Type B pancreatic cell (in vitro differentiated cells): ENCODE results near the gene NTN1. TPM values are rescaled to one million over a fixed set of nuclear protein-coding genes. Genes with fewer than 3 reads are reported as not detected.

Experiments used
- DNase-seq: peaks from one replicate; pipeline ENCODE4 v3.0.0; 2021; ENCODE audit warnings: mixed read lengths; ENCODE audit not compliant: unreplicated experiment; ENCODE audit errors: extremely low spot score
- H3K27ac Mint-ChIP-seq: 2 replicates; pipeline ENCODE4 v1.8.0; 2021; ENCODE audit warnings: mild to moderate bottlenecking, mixed read lengths
- H3K27me3 Mint-ChIP-seq: 2 replicates; pipeline ENCODE4 v1.8.0; 2021; ENCODE audit warnings: mixed read lengths
- H3K36me3 Mint-ChIP-seq: 2 replicates; pipeline ENCODE4 v1.8.0; 2021; ENCODE audit warnings: mixed read lengths
- H3K4me1 Mint-ChIP-seq: one replicate; pipeline ENCODE4 v1.8.0; 2021; ENCODE audit warnings: mixed read lengths; ENCODE audit not compliant: unreplicated experiment
- H3K4me3 Mint-ChIP-seq: 2 replicates; pipeline ENCODE4 v1.8.0; 2021; ENCODE audit warnings: mild to moderate bottlenecking, mixed read lengths
- H3K9me3 Mint-ChIP-seq: 2 replicates; pipeline ENCODE4 v1.8.0; 2021; ENCODE audit warnings: mixed read lengths
- total RNA-seq: library from RNA; stranded (reverse); gene quantifications from 2 replicates; pipeline ENCODE4 v1.2.1, GENCODE V29; 2021; ENCODE audit warnings: low replicate concordance
- TF ChIP-seq, protein P1 (sequence below): fragments of 200-600 bp; sonication (generic); conservative IDR thresholded peaks from 2 replicates; pipeline ENCODE4 v1.5.0; 2021; ENCODE audit warnings: antibody characterized with exemption, mild to moderate bottlenecking

Gene NTN1
- total RNA-seq, 1 donor from 2014 or later, result 10.7 TPM

DNA sequence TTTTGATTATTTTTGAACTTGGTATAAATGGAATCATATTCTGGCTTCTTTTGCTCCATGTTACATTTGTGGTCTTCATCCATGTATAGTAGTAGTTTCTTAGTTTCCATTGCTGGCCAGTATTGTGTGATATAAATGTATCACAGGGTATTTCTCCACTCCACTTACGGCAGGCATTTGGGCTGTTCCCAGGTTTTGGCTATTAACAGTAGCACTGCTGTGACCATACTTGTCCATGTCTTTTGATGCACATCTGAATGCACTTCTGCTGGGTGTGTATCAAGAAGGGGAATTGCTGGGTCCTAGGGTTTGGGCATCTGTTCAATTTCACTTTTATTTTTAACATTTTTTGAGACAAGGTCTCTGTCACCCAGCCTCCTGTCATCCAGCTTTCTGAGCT, 13.9 kb downstream of the NTN1 start:
- Mint-ChIP-seq H3K9me3 (peaks cover 10% of the 10 kb centered on the region), H3K4me1 (no peaks in the 10 kb centered on the region), H3K36me3 (peaks cover 4% of the 10 kb centered on the region), H3K4me3 (no peak overlapping the region), H3K27me3 (peaks cover 17% of the 10 kb centered on the region), H3K27ac (no peak overlapping the region)
- TF ChIP-seq, protein P1, sequence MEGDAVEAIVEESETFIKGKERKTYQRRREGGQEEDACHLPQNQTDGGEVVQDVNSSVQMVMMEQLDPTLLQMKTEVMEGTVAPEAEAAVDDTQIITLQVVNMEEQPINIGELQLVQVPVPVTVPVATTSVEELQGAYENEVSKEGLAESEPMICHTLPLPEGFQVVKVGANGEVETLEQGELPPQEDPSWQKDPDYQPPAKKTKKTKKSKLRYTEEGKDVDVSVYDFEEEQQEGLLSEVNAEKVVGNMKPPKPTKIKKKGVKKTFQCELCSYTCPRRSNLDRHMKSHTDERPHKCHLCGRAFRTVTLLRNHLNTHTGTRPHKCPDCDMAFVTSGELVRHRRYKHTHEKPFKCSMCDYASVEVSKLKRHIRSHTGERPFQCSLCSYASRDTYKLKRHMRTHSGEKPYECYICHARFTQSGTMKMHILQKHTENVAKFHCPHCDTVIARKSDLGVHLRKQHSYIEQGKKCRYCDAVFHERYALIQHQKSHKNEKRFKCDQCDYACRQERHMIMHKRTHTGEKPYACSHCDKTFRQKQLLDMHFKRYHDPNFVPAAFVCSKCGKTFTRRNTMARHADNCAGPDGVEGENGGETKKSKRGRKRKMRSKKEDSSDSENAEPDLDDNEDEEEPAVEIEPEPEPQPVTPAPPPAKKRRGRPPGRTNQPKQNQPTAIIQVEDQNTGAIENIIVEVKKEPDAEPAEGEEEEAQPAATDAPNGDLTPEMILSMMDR, result no peak
- no peak for DNase-seq

DNA sequence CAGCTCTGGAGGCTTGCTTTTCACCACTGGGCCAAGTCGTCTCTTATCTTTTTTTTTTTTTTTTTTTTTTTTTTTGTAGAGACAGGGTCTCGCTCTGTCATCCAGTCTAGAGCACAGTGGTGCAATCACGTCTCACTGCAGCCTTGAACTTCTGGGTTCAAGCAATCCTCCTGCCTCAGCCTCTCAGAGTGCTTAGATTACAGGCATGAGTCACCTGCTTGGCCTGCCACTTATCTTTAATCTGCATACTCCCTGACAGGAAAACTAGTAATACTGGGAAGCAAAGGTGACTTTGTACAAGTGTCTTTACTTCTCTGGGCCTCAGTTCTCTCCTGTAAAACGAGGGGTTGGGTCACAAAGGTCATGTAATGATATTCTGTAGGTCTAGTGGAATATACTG, 15.0 kb downstream of the NTN1 start:
- H3K4me3 Mint-ChIP-seq, result no peak overlapping the region
- H3K27ac Mint-ChIP-seq, result no peak overlapping the region
- TF ChIP-seq, protein P1, result no peak
- H3K4me1 Mint-ChIP-seq, result no peaks in the 10 kb centered on the region
- H3K9me3 Mint-ChIP-seq, result peaks cover 10% of the 10 kb centered on the region
- no peak for DNase-seq
- peaks cover 7% of the 10 kb centered on the region for H3K36me3 Mint-ChIP-seq
- peaks cover 9% of the 10 kb centered on the region for H3K27me3 Mint-ChIP-seq

DNA sequence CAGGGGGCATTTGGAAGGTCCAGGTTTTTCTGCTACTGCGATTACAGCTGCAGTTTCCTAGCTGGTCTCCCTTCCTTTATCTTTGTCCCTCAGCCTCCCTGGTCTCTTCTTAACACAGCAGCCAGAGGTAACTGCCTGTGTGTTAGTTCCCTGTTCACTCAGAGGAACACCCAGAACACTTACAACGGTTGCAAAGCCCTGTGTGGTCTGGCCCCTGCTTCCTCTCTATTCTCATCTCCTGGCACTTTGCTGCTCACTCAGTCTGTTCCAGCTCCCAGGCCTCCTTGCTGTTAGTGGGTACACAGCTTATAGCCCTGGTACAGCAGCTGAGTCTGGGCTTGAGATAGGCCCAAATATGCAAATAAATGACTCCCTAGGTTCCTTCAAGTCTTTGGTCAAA, 16.4 kb downstream of the NTN1 start:
- H3K27ac Mint-ChIP-seq, result no peak overlapping the region
- no peak for DNase-seq
- peaks cover 1% of the 10 kb centered on the region for H3K27me3 Mint-ChIP-seq
- H3K9me3 Mint-ChIP-seq, result peaks cover 10% of the 10 kb centered on the region
- H3K4me3 Mint-ChIP-seq, result no peak overlapping the region
- peaks cover 7% of the 10 kb centered on the region for H3K36me3 Mint-ChIP-seq
- no peaks in the 10 kb centered on the region for H3K4me1 Mint-ChIP-seq
- TF ChIP-seq, protein P1, result no peak

DNA sequence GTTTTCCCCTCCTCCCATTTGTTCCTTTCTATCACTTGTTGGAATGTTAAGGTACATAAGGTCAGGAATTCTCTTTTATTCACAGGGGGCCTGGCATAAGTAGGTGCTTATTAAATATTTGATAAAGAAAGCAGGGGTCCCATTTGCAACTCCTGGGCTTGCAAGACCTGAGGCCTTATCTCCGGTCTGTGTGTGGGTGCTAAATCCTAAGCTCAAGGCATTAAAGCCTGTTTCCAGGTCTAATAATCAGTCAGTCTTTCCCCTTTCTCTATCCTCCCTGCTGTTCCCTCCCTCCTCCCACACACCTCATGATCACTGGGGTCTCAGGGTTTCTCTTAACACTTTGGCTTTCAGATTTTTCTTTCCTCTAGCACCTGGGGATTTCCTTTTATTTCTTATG, 17.1 kb downstream of the NTN1 start:
- peaks cover 7% of the 10 kb centered on the region for H3K36me3 Mint-ChIP-seq
- no peak for DNase-seq
- no peaks in the 10 kb centered on the region for H3K4me1 Mint-ChIP-seq
- no peak overlapping the region for H3K27ac Mint-ChIP-seq
- TF ChIP-seq, protein P1, result no peak
- H3K4me3 Mint-ChIP-seq, result no peak overlapping the region
- H3K27me3 Mint-ChIP-seq, result no peaks in the 10 kb centered on the region
- peaks cover 10% of the 10 kb centered on the region for H3K9me3 Mint-ChIP-seq

DNA sequence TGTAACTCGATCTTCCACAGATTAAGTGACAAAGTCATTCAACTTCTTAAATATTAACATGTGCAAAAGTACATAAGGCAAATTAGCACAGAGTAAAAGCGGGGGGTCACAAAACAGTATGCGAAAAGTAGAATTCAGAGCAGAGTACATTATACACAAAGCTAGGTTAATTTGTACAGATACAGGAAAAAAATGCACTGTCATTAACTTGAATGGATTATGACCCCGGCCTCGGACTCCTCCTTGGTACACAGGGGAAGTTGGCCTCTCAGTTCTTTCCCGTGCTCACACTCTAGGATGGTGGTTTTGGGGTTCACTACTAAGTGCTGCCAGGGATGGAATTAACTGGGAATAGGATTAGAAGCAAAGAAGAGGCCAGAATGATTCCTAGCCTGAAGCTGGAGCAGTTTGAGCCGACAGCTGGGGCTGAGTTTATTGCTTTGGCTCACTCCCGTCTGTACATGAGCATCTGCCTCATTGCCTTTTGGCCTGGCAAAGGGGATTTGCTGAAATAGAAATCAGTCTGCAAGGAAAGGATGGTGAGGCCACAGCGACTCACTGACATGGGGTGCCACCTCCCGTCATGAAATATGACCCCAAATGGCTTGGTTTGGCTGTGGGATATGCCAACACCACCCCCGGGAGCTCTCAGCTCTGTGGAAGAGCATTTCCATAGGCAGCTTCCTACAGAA, 23.6 kb downstream of the NTN1 start:
- TF ChIP-seq, protein P1, result no peak
- DNase-seq, result no peak
- peaks cover 6% of the 10 kb centered on the region for H3K9me3 Mint-ChIP-seq
- H3K27ac Mint-ChIP-seq, result no peak overlapping the region
- no peaks in the 10 kb centered on the region for H3K27me3 Mint-ChIP-seq
- H3K36me3 Mint-ChIP-seq, result peaks cover 3% of the 10 kb centered on the region
- no peaks in the 10 kb centered on the region for H3K4me1 Mint-ChIP-seq
- H3K4me3 Mint-ChIP-seq, result no peak overlapping the region
